Stimulated activated naive CD8-positive, alpha-beta T cell treated with anti-CD3 and anti-CD28 coated beads, Interleukin-15, Interleukin-2, amounts not matched to agents 100 ng/mL and 50 ng/mL, for 24 hours (primary cell): ENCODE data around the gene RBMS3.

Source experiments
- H3K27ac Mint-ChIP-seq: one replicate; pipeline ENCODE4 v1.8.0; 2021; ENCODE audit warnings: mild to moderate bottlenecking, mixed read lengths
- H3K27me3 Mint-ChIP-seq: one replicate; pipeline ENCODE4 v1.8.0; 2021; ENCODE audit warnings: mixed read lengths
- H3K36me3 Mint-ChIP-seq: one replicate; pipeline ENCODE4 v1.8.0; 2021; ENCODE audit warnings: low read depth, mixed read lengths
- H3K4me1 Mint-ChIP-seq: one replicate; pipeline ENCODE4 v1.8.0; 2021; ENCODE audit warnings: low read depth, mixed read lengths
- H3K4me3 Mint-ChIP-seq: one replicate; pipeline ENCODE4 v1.8.0; 2021; ENCODE audit warnings: mild to moderate bottlenecking, mixed read lengths
- H3K9me3 Mint-ChIP-seq: one replicate; pipeline ENCODE4 v1.8.0; 2021; ENCODE audit warnings: mixed read lengths

Gene RBMS3

DNA sequence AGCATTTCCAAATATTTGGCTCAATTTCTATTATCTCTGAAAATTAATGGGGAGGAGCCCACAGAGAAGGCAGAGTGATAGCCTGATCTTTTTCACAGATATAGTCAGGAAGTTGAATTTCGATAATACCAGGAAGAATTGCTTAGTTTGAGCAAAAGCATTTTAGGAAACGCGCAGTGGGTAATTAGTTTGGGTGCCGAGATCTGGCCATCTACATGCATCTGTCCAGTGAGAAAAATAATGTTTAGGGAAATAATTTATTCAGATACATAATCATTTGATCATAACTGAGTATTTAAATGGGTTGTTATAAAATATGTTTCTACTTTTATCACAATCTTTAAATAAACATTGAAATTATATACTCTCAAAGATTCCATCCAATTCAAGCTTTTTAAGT is 653.9 kb downstream of the RBMS3 start:
- peaks cover 4% of the 10 kb centered on the region for H3K4me1 Mint-ChIP-seq
- H3K36me3 Mint-ChIP-seq: no peaks in the 10 kb centered on the region
- H3K27ac Mint-ChIP-seq: no peak overlapping the region
- H3K4me3 Mint-ChIP-seq: no peak overlapping the region
- H3K27me3 Mint-ChIP-seq: peaks cover 5% of the 10 kb centered on the region
- no peaks in the 10 kb centered on the region for H3K9me3 Mint-ChIP-seq

DNA sequence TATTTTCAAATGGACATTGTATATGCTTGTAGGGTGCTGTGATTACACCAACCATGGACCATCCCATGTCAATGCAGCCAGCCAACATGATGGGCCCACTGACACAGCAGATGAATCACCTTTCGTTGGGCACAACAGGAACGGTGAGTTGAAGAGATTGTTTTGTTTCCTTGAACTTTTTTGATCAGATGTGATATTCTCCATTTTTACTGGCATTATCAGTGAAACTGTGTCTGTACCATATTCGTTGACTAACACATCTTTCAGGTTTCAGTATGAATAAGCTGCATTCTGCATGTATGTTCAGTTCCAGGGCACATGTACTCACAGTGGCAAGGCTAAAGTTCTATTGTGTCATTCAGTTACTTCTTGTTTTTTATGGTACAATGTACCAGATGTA is 655.2 kb downstream of the RBMS3 start:
- no peak overlapping the region for H3K4me3 Mint-ChIP-seq

DNA sequence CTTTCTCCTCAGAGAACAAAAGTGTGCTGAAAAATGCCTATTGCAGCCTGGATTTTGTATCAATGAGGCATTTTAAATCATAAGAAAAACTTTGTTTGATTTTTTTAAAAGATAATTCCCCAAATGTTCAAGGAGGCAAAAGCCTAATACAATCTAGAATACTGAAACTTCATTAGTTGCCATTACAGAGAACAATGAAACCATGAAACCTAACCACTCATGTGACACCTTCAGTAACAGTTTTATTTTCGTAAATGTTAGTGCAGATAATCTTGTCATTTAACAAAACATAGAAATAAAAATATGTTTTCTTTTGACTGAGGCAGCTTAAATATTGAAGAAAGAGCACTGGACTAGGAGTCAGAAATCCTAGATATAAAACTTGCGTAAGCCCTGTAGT is 655.9 kb downstream of the RBMS3 start:
- no peak overlapping the region for H3K4me3 Mint-ChIP-seq
- no peaks in the 10 kb centered on the region for H3K9me3 Mint-ChIP-seq
- H3K27me3 Mint-ChIP-seq: peaks cover 17% of the 10 kb centered on the region
- H3K27ac Mint-ChIP-seq: no peak overlapping the region
- H3K4me1 Mint-ChIP-seq: peaks cover 4% of the 10 kb centered on the region
- H3K36me3 Mint-ChIP-seq: no peaks in the 10 kb centered on the region

More for the DNA sequence above, 655.2 kb downstream of the RBMS3 start:
- Mint-ChIP-seq H3K27ac (no peak overlapping the region), H3K36me3 (no peaks in the 10 kb centered on the region), H3K9me3 (no peaks in the 10 kb centered on the region), H3K4me1 (peaks cover 4% of the 10 kb centered on the region), H3K27me3 (peaks cover 17% of the 10 kb centered on the region)

DNA sequence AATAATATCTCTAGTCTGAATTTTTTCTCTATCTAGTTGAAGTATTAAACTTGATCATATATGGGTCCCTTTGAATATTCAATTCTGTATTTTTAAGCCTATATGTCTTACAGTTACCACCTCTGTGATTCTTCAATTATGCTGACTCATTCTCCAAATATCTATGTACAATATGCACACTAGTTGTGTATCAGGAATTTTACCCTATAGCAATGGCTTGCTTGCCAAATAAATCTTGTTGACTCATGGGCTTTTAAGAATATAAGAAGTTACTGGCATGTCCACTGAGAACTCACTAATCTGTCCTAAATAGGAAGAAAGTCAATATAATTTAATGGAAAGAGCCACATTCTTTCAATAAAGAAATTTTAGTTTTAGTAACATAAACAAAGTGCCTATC is 656.3 kb downstream of the RBMS3 start:
- Mint-ChIP-seq H3K9me3 (no peaks in the 10 kb centered on the region), H3K36me3 (no peaks in the 10 kb centered on the region), H3K4me3 (no peak overlapping the region), H3K27ac (no peak overlapping the region), H3K4me1 (peaks cover 4% of the 10 kb centered on the region), H3K27me3 (peaks cover 18% of the 10 kb centered on the region)

DNA sequence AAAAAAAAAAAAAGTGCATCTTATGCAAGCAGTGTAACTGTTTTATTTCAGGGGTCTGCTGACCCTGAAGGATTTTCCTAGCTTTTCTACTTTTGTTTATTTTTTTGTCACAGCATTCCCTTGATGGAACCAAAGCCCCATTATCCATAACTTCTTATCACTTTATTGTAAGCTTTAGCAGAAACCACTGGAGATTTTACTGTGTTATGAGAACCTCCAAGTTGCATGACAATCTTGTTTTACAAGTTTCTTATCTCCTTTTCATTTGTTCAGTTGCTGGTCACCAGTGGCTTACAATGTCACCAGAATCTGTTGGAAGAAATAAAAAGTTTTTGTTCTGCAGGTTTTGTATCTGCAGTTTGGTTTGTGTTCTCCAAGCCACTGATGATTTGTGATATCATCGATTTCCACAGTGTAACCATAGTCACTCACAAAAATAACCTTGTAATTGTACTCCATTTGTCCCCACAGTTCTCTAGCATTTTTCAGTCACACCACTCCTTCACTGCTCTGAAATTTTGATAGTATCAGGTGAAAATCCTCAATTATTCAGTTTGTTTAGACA is 660.0 kb downstream of the RBMS3 start:
- no peaks in the 10 kb centered on the region for H3K36me3 Mint-ChIP-seq
- peaks cover 4% of the 10 kb centered on the region for H3K4me1 Mint-ChIP-seq
- H3K4me3 Mint-ChIP-seq: no peak overlapping the region
- H3K9me3 Mint-ChIP-seq: no peaks in the 10 kb centered on the region
- no peak overlapping the region for H3K27ac Mint-ChIP-seq
- H3K27me3 Mint-ChIP-seq: peaks cover 20% of the 10 kb centered on the region

DNA sequence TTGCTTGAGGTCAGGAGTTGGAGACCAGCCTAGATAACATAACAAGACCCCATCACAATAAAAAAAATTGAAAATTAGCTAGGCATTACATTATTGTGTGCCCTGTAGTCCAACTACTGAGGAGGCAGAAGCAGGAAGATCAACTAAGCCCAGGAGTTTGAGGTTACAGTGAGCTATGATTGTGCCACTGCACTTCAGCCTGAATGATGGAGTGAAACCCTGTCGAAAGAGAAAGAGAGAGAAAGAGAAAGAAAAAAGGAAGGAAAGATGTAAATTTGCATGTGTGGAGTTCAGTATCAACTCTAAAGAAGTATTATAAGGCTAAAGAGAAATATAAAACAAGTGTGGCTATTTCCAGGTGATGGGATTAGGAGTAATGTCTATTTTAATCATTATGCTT is 661.4 kb downstream of the RBMS3 start:
- Mint-ChIP-seq H3K27me3 (peaks cover 20% of the 10 kb centered on the region), H3K27ac (no peak overlapping the region), H3K4me3 (no peak overlapping the region), H3K4me1 (no peaks in the 10 kb centered on the region), H3K36me3 (no peaks in the 10 kb centered on the region), H3K9me3 (no peaks in the 10 kb centered on the region)

DNA sequence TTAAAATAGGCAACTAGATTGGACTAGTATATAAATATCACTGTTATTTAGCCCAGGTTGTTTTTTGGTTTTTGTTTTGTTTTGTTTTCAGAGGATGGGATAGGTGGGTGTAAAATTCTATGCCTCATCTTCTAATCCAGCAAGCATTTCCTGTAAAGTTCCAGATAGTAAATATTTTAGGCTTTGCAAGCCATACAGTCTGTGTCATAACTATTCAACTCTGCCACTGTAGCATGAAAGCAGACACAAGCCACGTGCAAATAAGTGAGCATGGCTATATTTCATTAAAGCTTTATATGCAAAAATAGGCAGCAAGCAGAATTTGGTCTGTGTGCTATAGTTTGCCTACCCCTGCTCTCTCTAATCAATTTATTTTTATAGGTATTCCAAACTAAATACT is 668.3 kb downstream of the RBMS3 start:
- Mint-ChIP-seq H3K9me3 (no peaks in the 10 kb centered on the region), H3K27ac (no peak overlapping the region)

DNA sequence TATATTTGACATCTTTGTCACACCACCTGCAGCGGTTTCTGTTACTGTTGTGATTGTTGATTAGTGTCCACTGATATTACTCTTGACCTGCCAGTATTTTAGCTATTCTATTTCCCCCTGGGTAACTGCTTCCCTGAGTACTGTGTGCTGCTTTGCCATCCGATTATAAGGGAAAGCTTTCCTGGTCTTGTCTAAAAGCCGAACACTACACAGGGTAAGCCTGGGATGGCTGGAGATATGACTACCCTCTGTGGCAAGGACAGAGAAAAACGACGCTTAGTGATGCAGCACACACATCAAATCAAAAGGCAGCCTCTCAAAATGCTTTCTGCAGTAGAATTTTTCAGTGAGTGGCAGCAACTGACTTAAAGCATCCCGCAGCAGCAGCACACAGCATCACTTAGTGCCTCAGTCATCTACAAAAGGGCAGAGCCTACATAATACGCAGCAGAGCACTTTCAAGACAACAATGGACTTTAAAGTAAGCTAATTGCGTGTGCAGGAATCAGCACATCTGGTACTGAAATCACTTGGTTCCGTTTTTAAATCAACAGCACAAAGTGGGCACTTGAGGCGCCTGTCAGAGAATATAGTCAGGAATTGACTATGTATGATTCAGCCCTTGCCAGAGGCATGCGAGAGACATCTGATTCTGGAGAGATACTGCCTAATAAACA is 669.2 kb downstream of the RBMS3 start:
- Mint-ChIP-seq H3K27ac (no peak overlapping the region), H3K4me1 (no peaks in the 10 kb centered on the region), H3K27me3 (no peaks in the 10 kb centered on the region), H3K9me3 (no peaks in the 10 kb centered on the region), H3K4me3 (no peak overlapping the region), H3K36me3 (no peaks in the 10 kb centered on the region)

More for the DNA sequence above, 668.3 kb downstream of the RBMS3 start:
- Mint-ChIP-seq H3K36me3 (no peaks in the 10 kb centered on the region), H3K27me3 (no peaks in the 10 kb centered on the region), H3K4me1 (no peaks in the 10 kb centered on the region), H3K4me3 (no peak overlapping the region)

DNA sequence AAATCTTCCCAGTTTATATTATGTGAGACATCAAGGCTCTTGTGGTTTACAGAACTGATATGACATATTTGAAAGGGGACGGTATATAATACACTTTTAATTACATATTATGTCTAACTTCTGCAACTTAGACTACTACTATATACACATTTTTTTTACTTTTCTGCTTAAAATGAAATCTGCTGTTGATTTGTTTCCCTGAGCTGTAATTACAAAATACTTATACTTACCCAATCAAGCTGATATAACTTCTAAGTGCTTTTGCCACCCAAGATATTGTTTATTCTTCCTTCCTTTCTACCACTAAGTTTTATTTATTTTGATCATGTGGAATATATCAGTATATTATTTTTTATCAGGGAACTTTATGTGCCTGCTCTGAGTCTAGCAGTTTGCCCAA is 671.6 kb downstream of the RBMS3 start:
- Mint-ChIP-seq H3K27ac (no peak overlapping the region), H3K4me1 (no peaks in the 10 kb centered on the region)

DNA sequence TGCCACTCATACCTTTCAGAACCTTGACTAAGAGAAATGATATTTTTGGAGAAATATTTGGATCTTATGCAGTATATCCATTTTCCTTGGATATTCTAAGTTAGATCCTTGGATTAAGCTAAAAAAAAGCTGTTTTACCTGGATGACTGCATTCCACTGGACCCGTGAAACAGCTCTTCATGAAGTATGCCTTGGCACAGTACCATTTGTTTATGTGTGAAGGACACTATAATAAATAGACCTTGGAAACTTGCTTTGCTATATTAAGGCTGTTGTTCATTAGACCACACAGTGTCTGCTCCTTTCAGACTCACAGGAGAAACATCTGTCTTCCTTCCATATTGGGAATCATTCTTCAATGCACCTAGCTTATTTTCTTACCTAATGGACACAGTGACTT is 674.5 kb downstream of the RBMS3 start:
- Mint-ChIP-seq H3K27ac (no peak overlapping the region), H3K36me3 (no peaks in the 10 kb centered on the region), H3K9me3 (no peaks in the 10 kb centered on the region), H3K4me3 (no peak overlapping the region), H3K27me3 (peaks cover 6% of the 10 kb centered on the region), H3K4me1 (no peaks in the 10 kb centered on the region)

More for the DNA sequence above, 671.6 kb downstream of the RBMS3 start:
- H3K4me3 Mint-ChIP-seq: no peak overlapping the region
- H3K36me3 Mint-ChIP-seq: no peaks in the 10 kb centered on the region
- H3K9me3 Mint-ChIP-seq: no peaks in the 10 kb centered on the region
- H3K27me3 Mint-ChIP-seq: peaks cover 6% of the 10 kb centered on the region

DNA sequence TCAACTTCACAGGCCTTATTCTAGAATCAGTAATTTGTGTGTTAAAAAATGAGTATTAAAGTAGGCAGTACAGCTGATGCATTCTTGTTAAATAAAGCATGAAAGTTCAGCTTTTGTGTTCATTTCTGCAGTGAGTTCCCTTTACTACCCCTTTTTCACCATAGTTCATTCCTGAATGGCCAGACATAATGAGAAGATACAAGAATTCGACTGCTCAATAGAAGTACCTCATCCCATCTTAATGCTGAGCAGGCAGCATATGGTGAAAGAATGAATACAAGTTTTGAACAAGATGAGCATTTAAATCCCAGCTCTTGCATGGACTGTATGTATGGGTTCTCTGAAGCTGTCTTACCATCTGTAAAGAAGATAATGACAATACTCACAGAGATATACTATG is 677.9 kb downstream of the RBMS3 start:
- Mint-ChIP-seq H3K9me3 (no peaks in the 10 kb centered on the region), H3K36me3 (no peaks in the 10 kb centered on the region), H3K4me1 (no peaks in the 10 kb centered on the region), H3K4me3 (no peak overlapping the region), H3K27me3 (peaks cover 6% of the 10 kb centered on the region), H3K27ac (no peak overlapping the region)

DNA sequence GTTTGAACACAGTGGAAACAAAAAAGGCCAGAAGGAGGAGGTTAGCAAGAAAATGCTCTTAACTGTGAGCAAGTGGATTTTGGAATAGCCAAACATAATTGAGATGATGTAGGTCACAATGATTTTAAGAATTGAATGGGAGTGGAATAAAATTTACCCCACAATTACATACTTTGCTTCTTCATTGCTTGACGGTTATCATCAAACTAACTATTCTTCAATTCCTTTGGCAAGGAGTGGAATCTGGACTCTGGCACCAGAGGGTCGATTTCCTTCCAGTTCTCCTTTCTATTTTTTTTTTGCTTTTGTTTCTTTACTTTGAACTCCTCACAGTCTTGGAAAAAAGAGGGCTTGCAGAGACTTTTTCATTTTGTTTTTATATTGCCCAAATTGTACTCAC is 691.0 kb downstream of the RBMS3 start:
- Mint-ChIP-seq H3K27ac (no peak overlapping the region), H3K9me3 (no peaks in the 10 kb centered on the region), H3K36me3 (no peaks in the 10 kb centered on the region), H3K4me1 (no peaks in the 10 kb centered on the region), H3K27me3 (peaks cover 21% of the 10 kb centered on the region), H3K4me3 (no peak overlapping the region)

DNA sequence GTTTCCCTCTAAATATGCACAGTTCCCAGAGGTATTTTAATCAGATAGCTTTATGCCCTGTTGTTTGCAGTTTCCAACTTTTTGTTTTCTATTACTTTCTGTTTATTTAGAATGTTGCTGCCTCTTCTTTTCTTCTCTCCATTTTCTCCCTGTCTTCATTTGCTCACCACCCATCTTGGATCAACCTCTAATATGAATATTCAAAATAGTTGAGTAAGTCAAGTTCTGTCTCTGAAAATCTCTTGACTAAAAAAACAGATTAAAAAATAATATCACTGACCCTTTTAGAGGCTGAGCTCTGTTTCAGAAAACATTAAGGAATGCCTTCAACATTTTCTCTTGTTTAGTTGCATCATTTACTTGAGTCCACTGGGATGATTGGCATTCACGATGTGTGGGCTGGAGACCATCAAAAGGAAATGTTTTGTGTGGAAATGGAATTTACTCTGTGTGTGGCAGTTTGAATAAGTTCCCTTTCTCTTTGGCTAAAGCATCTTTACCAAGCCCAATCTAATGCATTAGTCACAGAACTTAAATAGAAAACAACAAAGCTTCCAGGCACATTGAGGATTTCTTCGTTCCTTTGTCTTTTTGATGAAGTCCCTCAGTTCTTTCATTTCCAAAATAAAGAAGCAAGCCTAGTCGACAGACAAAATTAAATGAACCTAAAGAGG is 691.6 kb downstream of the RBMS3 start:
- H3K4me3 Mint-ChIP-seq: no peak overlapping the region
- H3K9me3 Mint-ChIP-seq: no peaks in the 10 kb centered on the region
- peaks cover 21% of the 10 kb centered on the region for H3K27me3 Mint-ChIP-seq
- no peak overlapping the region for H3K27ac Mint-ChIP-seq
- H3K36me3 Mint-ChIP-seq: no peaks in the 10 kb centered on the region
- no peaks in the 10 kb centered on the region for H3K4me1 Mint-ChIP-seq

DNA sequence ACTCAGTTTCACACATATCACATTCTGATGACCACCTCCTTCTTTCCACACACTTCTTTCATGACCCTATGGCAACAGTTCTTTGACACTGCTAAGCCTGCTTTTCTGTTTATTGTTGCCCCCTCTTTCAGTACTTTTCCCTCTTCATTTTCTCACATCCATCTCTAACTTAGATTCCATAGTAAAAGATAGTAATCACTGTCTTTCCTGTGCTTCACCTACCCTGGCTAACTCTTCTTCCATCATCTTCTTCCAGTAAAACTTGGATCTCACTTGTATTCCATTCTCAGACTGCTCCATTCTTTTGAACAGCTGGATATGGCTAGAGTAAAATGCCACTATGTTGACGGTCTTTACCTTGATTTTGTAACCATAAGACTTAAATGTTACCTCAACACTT is 692.9 kb downstream of the RBMS3 start:
- peaks cover 21% of the 10 kb centered on the region for H3K27me3 Mint-ChIP-seq
- H3K4me3 Mint-ChIP-seq: no peak overlapping the region
- H3K4me1 Mint-ChIP-seq: no peaks in the 10 kb centered on the region
- H3K27ac Mint-ChIP-seq: no peak overlapping the region
- no peaks in the 10 kb centered on the region for H3K36me3 Mint-ChIP-seq
- no peaks in the 10 kb centered on the region for H3K9me3 Mint-ChIP-seq

DNA sequence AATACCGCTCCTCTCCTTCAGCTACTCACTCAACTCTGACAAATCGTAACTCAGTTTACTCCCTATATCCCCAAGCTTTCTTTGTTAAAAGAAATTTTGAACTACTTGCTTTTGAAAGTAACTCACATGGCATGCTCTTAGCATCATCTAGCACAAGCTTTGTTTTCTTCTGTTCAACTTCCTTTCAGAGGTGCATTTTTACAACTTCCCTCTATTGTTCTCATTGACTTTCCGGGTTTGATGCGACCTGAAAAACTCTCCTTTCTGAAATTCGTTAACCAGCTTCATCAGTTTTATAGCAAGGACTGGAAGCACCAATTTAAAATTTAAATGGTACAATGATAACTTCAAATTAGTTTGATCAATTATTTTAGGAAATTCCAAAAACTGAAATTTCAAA is 696.0 kb downstream of the RBMS3 start:
- H3K9me3 Mint-ChIP-seq: no peaks in the 10 kb centered on the region
- no peak overlapping the region for H3K27ac Mint-ChIP-seq
- no peak overlapping the region for H3K4me3 Mint-ChIP-seq
- peaks cover 16% of the 10 kb centered on the region for H3K27me3 Mint-ChIP-seq
- H3K36me3 Mint-ChIP-seq: no peaks in the 10 kb centered on the region
- H3K4me1 Mint-ChIP-seq: no peaks in the 10 kb centered on the region
